Measurements from ENCODE around the gene JMY.
A peak's percentile ranks its signal among the peaks of the same experiment; 100 is the strongest.

JMY gene

DNA sequence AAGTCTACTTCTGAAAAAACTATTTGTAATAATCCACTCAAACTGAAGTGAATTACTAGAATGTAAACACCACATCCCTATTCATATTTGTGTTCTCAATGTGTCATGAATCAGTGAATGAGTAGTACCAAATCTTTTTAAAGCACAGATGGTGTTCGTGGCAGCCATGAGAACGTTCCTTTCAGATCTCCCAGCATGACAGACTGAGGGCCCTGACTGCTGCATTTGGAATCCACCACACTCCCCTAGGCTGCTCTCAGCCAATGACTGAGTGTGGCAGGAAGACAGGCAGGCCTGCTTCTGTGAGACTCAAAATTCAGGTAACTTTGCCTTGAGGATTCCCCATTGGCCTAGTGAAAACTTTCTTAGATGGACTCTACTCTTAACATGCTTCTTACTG is 10.9 kb upstream of the JMY start:
- H3K4me3 ChIP-seq (ENCODE audit: low read length): no peak overlapping the region
- DNase-seq (ENCODE audit: low read depth): no peak
- no peak for TF ChIP-seq CTCF (conservative IDR thresholded peaks at IDR 0.05; ENCODE audit: low read depth, low read length)

DNA sequence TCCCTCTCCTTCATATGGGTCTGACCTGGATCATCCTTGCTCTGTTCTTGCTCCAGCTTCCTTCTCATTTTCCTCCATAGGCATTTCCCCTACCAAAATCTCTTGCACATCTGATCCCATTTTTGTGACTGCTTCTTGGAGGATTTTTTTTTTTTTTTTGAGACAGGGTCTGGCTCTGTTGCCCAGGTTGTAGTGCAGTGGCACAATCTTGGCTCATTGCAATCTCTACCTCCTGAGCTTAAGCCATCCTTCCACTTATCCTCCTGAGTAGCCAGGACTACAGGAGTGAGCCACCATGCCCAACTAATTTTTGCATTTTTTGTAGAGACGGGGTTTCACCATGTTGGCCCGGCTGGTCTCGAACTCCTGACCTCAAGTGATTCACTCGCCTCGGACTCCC is 10.5 kb upstream of the JMY start:
- no peak overlapping the region for H3K4me3 ChIP-seq (ENCODE audit: low read length)
- TF ChIP-seq CTCF (conservative IDR thresholded peaks at IDR 0.05; ENCODE audit: low read depth, low read length): no peak
- DNase-seq (ENCODE audit: low read depth): no peak

DNA sequence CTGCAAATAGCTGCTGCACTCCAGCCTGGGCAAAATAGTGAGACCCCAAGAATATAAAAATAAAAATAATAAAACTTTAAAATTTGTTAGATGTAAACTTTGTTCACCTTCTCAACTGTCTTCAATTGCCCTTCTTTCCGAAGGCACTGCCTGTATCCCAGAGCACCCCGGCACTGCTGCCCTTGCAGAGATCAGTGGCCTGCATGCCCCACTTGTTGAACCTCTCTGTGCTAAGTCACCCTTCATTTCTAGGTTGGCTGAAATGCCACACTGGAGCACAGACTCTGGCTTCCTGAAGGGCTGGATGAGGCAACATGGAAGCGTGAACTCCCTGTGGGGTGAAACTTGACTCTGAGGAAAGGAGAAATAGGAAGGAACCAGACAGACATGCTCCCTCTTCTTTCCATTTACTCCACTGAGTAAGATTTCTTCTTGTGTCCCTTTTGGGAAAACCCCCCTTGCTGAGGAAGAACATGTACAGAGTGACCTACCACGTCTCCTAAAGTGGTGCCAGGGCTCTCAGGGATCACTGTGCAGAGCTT is 8.4 kb upstream of the JMY start:
- no peak overlapping the region for H3K4me3 ChIP-seq (ENCODE audit: low read length)
- TF ChIP-seq CTCF (conservative IDR thresholded peaks at IDR 0.05; ENCODE audit: low read depth, low read length): no peak
- DNase-seq (ENCODE audit: low read depth): no peak

DNA sequence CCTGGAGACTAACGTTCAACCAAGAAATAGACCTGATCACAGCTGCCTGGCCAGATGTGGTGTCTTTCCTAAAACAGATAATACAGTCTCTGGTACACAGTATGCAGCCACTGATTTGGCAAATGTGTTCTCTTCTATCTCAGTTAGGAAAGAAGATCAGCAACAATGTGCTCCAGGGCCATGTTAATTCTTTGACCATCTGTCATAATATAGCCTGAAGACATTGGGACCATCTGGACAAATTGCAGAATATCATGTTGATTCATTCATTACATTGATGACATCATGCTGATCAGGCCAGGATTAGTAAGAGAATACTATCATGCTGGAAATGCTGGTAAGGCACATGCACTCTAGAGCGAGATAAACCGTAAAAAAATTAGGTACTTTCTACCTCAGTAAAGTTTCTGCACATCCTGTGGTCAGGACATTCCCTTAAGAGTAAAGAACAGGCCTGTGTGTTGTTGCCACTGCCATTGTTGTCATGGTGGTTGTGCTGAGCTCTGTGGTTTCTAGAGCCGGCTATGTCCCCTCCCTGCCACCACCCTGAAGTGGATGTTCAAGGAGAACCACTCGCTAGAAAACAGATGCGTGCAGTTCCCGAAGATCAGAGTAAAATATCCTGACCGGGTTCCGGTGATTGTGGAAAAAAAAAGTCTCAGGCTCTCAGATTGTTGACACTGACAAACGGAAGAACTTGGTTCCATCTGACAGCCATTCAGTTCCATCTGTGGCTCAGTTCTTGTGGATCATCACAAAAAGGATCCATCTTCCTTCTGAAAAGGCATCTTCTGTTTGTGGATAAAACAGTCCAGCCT is 6.4 kb upstream of the JMY start:
- no peak overlapping the region for H3K4me3 ChIP-seq (ENCODE audit: low read length)
- no peak for TF ChIP-seq CTCF (conservative IDR thresholded peaks at IDR 0.05; ENCODE audit: low read depth, low read length)
- DNase-seq (ENCODE audit: low read depth): no peak

DNA sequence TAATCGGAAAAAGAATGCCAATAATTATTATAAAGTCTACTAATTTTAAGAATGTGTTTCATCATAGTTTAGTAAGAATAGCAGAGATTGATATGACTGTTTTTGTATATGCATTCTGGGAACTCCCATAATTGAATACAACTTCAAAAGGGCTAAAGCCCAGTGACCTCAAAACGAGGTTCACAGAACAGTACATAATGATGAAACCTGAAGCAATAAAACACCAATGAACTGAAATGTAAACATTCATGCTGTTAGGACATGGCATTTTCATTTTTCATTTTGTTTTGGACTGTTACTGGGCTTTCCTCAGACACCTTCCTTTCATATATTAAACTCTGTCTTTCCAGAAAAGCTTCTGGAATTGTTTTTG is 684 bp upstream of the JMY start:
- no peak for TF ChIP-seq CTCF (conservative IDR thresholded peaks at IDR 0.05; ENCODE audit: low read depth, low read length)
- H3K4me3 ChIP-seq (ENCODE audit: low read length): peak overlapping the region; percentile 86
- no peak for DNase-seq (ENCODE audit: low read depth)

DNA sequence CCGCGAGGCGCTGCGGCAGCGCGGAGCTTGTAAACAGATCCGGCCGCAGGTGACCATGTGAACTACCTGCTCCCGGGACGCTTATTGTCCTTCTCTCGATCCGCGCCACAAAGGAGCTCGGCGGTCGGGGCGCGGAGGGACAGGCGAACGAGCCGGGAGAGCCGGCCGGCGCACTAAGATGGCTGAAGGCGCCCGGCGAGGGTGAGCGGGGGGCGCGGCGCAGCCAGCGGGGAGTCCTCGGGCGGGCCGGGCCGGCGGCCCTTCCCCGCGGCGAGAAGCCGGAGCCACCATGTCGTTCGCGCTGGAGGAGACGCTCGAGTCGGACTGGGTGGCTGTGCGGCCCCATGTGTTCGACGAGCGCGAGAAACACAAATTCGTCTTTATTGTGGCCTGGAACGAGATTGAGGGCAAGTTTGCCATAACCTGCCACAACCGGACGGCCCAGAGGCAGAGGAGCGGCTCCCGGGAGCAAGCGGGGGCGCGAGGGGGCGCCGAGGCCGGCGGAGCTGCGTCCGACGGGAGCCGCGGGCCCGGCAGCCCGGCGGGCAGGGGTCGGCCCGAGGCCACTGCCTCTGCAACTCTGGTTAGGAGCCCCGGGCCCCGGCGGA is 535 bp downstream of the JMY start:
- peak overlapping the region; percentile 86 for H3K4me3 ChIP-seq (ENCODE audit: low read length)
- DNase-seq (ENCODE audit: low read depth): no peak
- no peak for TF ChIP-seq CTCF (conservative IDR thresholded peaks at IDR 0.05; ENCODE audit: low read depth, low read length)

Measured in retinal pigment epithelial cell (primary cell).